ENCODE results near the gene ALKBH7. TPM values are rescaled to one million over a fixed set of nuclear protein-coding genes. Genes with fewer than 3 reads are reported as not detected.
A peak's percentile ranks its signal among the peaks of the same experiment; 100 is the strongest.
"Not testable (repeated sequence)": the region's sequence is repeated elsewhere in the genome, so short reads cannot be mapped to it uniquely, and the experiment has no call there.

Gene ALKBH7, protein sequence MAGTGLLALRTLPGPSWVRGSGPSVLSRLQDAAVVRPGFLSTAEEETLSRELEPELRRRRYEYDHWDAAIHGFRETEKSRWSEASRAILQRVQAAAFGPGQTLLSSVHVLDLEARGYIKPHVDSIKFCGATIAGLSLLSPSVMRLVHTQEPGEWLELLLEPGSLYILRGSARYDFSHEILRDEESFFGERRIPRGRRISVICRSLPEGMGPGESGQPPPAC
- total RNA-seq (2014; rRNA removed; shearing (Covaris generic)) = 35.7 and 36.1 TPM in 2 replicates

DNA sequence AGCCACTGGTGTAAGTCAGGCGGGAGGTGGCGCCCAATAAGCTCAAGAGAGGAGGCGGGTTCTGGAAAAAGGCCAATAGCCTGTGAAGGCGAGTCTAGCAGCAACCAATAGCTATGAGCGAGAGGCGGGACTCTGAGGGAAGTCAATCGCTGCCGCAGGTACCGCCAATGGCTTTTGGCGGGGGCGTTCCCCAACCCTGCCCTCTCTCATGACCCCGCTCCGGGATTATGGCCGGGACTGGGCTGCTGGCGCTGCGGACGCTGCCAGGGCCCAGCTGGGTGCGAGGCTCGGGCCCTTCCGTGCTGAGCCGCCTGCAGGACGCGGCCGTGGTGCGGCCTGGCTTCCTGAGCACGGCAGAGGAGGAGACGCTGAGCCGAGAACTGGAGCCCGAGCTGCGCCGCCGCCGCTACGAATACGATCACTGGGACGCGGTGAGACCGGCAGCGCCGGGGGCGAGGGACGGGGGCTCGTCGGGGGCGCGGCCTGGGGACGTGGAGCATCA, at the start of gene ALKBH7:
ALKBH7 (plus strand) TSS at position 201 of the 502 bp plus-strand sequence; CDS start at position 228, 27 bp downstream.
- DNase-seq (ENCODE audit: low read depth) = peak; percentile 100

DNA sequence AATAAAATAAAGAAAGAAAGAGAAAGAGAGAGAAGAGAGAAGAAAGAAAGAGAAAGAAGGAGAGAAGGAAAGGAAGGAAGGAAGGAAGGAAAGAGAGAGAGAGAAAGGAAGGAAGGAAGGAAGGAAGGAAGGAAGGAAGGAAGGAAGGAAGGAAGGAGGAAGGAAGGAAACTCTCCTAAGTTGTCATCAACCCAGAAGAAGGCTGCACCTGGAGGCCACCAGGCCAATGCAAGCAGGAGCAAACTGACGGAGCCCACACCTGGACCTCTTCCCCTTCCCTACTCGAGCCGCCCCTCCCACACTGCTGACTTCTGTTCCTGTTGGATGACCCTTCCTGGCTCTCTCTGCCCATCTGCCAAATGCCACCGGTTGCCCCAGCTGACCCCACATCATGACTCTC, 47.8 kb upstream of the ALKBH7 start:
- DNase-seq (ENCODE audit: low read depth) = no peak

DNA sequence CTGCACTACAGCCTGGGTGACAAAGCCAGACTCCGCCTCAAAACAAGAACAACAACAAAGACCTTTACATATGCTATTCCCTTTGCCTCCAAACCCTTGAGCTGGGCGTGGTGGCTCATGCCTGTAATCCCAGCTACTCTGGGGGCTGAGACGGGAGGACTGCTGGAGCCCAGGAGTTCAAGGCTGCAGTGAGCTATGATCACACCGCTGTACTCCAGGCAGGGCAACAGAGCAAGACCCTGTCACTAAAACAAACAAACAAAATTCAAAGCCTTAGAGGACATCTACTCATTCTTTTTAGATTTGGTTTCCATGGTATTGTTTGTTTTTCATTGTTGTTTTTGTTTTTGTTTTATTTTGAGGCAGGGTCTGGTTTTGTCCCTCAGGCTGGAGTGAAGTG, 47.0 kb upstream of the ALKBH7 start:
- no peak for DNase-seq (ENCODE audit: low read depth)

DNA sequence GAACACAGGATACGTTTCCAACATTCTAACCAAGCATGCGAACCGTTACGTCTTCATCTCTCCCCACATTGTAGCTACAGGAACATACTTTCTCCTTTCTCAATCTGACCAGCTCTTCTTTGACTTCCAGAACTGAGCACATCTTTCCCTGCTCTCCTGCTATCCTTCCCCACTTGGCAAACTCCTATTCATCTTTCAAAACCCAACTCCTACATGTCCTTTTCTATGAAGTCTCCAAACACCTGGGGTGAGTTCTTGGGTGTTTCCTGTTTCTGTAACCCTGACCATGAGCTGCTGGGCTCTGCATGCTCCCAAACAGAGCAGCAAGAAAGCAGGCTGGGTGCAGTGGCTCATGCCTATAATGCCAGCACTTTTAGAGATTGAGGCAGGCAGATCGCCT, 45.8 kb upstream of the ALKBH7 start:
- DNase-seq (ENCODE audit: low read depth) = no peak

DNA sequence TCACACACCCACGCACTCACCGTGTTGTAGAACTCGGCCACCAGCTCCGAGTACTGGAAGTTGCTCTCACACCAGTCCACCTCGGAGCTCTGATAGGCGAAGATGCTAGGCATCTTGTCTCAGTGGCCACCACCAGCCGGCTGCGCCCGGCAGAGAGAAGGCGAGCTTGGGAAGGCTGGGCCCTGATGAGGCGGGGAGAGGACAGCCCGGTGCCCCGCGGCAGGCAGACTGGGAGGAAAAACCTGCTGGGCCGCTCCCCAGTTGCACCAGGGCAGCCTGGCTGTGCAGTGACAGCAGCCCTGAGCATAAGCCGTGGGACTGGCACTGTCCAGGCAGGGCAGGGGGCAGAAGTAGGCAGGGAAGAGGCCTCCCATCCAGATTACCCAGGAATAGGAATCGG, 39.2 kb upstream of the ALKBH7 start, which contains the start of gene ACER1:
ACER1 (minus strand) TSS at position 174 of the 400 bp plus-strand sequence; CDS start at position 113, 61 bp downstream.
- DNase-seq (ENCODE audit: low read depth) = no peak

DNA sequence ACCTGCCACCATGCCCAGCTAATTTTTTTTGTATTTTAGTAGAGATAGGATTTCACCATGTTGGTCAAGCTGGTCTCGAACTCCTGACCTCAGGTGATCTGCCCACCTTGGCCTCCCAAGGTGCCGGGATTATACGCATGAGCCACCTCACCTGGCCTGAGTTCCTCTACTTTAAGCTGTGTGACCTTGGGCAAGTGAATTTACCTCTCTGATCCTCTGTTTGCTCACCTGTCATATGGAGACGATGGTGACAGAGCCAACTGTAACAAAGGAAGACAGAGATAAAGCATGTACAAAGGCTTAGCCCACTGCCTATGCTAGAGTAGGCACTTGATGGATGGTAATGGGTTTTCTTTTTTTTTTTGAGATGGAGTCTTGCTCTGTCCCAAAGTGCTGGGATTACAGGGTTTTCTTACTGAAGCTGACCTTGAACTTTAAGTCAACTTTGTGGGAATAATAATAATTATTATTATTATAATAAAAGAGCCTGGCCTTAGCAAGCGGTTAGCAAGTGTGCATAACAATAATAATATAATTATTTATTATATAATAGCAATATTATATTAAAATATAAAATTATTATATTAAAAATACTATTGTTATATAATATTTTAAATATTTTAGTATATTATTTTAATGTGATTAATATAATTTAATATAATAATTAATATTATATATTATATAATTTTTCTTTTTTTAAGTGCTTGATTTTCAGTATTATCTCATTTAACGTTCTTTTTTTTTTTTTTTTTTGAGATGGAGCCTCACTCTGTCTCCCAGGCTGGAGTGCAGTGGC, 37.9 kb upstream of the ALKBH7 start:
- no peak for DNase-seq (ENCODE audit: low read depth)

DNA sequence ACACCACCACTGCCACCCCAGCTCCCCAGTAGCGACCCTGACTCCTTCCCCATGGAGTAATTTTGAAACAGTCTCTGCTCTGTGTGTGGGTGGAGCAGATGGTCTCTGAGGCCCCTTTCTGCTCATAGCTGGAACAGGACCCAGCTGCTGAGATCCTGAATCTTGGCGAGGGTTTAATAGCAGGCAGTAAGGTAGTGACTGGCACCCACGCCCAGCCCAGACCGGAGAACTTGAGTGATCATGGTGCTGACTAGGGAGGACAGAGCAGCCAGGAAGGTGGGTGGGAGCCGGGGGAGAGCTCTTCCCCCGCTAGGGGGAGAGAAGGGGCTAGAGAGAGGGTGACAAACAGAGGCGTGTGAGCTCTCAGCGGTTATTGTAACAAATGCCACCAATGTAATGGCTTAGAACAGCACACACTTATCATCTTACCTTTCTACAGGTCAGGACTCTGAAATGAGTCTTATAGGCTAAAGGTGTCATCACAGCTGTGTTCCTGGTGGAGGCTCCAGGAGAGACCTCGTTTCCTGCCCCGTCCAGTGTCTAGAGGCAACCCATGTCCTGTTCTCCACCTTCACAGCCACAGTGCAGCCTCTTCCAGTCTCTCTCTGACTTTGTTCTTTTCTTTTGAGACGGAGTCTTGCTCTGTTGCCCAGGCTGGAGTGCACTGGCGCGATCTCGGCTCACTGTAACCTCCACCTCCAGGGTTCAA, 31.9 kb upstream of the ALKBH7 start:
- no peak for DNase-seq (ENCODE audit: low read depth)

DNA sequence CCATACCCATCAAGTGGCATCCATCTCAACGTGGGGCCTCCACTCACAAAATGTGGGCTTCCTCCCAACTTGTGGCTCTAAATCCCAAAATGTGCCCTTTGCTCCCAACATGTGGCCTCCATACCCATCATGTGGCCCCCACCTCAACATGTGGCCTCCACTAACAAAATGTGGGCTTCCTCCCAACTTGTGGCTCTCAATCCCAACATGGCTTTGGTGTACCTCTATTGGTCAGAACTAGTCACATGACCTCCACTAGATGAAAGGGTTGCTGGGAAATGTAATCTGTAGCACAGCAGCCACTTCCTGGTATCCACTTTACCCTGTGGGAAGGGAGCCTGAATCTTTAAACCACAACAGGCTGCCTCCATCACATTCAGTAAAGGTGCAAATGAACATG, 29.1 kb upstream of the ALKBH7 start:
- DNase-seq (ENCODE audit: low read depth) = no peak

DNA sequence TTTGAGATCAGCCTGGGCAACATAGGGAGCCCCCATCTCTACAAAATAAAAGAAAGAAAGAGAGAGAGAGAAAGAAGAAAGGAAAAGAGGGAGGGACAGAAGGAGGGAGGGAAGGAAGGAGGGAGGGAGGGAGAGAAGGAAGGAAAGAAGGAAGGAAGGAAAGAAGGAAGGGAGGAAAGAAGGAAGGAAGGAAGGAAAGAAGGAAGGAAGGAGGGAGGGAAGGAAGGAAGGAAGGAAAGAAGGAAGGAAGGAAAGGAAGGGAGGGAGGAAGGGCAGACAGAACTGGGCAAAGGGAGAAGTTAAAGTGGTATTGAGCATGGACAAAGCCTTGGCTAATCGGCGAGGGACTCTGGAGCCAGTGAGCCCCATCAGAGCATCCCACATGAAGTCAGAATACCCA, 23.3 kb upstream of the ALKBH7 start:
- DNase-seq (ENCODE audit: low read depth) = not testable (repeated sequence)

DNA sequence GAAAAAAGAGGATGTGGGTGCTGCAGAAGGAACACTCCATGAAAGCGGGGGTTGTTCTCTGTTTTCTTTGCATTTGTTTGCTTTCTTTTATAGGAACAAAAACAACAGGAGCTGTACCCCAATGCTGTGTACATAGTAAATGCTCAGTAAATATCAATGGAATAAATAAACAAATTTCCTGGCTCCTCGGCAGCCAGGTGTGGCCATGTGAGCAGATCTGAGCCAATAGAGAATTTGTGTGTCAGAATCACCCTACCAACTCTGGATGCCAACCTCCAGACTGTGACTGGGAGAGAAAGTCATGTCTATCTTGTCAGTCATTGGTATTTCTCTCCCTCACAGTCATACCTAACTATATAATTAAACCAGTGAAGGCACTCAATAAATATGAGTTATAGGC, 21.9 kb upstream of the ALKBH7 start:
- no peak for DNase-seq (ENCODE audit: low read depth)

DNA sequence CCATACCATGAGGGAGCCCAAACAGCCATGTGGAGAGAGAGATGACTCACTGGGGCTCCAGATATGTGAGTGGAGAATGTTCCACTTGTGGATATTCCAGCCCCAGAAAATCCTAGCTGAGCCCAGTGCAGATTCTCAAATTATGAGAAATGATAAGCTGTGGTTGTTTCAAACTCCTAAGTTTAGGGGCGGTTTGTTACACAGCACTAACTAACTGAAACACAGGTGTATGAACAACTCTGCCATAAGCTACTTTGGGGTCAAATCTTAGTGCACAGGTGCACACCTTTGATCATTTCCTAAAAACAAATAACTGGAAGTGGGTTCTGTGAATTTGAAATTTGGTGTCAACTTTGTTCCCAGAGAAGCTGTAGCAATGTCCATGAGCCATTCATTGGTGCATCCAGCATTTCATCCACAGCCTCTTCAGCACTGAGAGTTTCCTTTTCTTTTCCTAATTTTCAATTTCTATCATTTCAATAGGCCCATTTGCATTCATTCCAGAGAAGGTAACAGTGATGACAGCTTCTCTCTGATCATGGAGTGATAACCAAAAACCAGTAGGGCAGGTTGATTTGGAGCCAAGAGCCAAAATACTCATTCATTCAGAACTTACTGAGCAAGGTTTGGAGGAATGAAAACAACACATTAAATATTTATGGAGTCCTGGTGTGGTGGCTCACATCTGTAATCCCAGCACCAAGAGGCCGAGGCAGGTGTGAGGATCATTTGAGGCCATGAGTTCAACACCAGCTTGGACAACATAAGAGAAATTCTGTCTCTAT, 20.0 kb upstream of the ALKBH7 start:
- DNase-seq (ENCODE audit: low read depth) = no peak

DNA sequence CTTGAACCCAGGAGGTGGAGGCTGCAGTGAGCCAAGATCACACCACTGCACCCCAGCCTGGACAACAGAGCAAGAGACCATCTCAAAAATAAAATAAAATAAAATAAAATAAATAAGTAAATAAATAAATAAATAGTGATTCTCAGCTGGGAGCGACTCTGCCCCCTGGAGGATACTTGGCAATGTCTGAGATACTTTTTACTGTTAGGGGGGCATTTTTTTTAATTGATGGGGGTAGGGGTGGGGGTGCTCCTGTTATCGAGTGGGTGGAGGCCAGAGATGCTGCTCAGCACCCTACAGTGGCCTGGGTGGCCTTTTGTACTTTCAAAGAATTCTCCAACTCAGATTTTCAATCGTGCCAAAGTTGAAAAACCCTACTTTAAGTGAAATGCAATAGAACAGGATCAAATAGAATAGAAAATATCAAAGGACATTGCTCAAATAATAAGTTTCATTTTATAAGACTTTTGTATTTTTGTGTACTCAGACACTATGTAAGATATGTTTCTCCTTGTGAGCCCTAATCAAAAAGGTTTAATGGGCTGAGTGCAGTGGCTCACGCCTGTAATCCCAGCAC, 18.4 kb upstream of the ALKBH7 start:
- DNase-seq (ENCODE audit: low read depth) = no peak

DNA sequence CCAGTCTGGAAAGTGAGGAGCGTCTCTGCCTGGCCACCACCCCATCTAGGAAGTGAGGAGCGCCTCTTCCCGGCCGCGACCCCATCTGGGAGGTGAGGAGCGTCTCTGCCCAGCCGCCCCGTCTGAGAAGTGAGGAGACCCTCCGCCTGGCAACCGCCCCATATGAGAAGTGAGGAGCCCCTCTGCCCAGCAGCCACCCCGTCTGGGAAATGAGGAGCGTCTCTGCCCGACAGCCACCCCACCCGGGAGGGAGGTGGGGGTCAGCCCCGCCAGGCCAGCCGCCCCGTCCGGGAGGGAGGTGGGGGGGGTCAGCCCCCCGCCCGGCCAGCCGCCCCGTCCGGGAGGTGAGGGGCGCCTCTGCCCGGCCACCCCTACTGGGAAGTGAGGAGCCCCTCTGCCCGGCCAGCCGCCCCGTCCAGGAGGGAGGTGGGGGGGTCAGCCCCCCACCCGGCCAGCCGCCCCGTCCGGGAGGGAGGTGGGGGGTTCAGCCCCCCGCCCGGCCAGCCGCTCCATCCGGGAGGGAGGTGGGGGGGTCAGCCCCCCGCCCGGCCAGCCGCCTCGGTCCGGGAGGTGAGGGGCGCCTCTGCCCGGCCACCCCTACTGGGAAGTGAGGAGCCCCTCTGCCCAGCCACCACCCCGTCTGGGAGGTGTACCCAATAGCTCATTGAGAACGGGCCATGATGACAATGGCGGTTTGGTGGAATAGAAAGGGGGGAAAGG, 17.1 kb upstream of the ALKBH7 start:
- DNase-seq (ENCODE audit: low read depth) = not testable (repeated sequence)

DNA sequence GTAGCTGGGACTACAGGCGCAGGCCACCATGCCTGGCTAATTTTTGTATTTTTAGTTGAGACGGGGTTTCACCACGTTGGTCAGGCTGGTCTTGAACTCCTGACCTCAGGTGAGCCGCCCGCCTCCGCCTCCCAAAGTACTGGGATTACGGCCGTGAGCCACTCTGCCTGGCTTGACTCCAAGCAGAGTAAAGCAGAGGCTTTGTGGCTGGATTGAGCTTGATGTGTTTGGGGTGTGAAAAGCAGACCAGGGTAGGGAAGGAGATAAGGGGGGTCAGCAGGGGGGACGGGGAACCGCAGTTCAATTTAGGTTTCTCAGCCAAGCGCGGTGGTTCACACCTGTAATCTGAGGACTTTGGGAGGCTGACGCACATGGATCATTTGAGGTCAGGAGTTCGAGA, 15.4 kb upstream of the ALKBH7 start:
- DNase-seq (ENCODE audit: low read depth) = no peak

DNA sequence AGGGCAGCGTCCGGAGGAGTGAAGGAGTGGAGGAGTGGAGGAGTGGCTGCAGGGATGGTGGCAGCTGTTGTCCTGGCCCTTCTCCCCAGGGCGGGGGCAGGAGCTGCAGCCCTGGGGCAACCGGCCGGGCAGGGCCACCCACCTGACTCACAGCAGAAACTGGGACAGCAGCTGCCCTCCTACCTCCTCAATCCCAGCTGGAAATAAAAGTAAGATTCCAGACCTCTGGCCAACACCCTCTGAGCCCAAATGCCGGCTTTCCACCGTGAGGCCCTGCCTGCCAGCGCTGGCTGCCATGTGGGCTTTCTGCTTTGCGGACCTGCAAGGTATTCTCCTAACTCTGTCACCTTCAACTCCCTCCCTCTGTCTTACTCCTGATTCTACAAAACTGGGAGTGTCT, 14.6 kb upstream of the ALKBH7 start:
- DNase-seq (ENCODE audit: low read depth) = no peak

DNA sequence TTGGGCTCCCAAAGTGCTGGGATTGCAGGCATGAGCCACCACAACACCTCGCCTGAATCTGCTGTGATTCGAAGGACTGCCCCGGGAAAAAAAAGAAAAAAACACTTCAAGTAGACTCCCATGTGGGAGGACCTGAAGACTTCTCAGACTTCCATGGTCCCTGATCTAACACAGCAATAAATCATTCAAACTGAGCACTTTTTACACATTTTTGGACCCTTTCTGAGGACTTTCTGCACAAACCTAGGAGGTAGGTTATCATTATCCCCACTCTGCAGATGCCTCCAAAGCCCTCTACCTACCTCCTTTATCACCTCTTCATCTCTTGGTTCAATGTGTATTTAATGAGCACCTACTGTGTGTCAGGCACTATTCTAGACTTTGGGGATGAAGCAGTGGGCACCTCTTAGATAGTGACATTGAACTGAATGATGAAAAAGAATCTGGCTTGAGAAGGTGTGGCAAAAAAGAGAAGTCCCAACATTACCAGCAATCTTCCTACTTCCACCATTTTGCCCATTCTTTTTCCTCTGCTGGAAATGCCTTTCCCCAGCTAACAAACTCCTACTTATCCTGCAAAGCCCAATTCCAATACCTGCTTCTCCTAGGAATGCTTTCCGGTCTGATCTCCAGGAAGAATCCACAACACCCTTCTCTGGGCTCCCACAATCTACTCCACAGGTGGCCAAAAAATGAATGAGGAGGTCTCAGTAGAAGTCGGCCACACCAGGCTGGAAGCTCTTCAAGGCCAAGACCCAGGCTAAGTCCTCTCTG, 12.8 kb upstream of the ALKBH7 start:
- no peak for DNase-seq (ENCODE audit: low read depth)

DNA sequence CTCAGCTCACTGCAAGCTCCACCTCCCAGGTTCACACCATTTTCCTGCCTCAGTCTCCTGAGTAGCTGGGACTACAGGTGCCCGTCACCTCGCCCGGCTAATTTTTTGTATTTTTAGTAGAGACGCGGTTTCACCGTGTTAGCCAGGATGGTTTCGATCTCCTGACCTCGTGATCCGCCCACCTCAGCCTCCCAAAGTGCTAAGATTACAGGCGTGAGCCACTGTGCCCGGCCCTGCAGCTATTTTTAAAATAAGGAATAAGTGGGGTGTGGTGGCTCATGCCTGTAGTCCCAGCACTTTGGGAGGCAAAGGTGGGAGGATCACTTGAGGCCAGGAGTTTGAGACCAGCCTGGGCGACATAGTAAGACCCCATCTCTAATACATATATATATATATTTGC, 12.1 kb upstream of the ALKBH7 start:
- not testable (repeated sequence) for DNase-seq (ENCODE audit: low read depth)

DNA sequence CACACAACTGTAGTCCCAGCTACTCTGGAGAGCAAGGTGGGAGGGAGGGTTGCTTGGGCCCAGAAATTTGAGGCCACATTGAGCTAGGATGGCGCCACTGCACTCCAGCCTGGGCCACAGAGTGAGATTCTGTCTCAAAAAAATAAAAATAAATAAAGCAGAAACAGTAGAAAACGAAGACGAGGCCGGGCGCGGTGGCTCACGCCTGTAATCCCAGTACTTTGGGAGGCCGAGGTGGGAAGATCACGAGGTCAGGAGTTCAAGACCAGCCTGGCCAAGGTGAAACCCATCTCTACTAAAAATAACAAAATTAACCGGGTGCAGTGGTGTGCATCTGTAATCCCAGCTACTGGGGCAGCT, 11.8 kb upstream of the ALKBH7 start:
- not testable (repeated sequence) for DNase-seq (ENCODE audit: low read depth)

DNA sequence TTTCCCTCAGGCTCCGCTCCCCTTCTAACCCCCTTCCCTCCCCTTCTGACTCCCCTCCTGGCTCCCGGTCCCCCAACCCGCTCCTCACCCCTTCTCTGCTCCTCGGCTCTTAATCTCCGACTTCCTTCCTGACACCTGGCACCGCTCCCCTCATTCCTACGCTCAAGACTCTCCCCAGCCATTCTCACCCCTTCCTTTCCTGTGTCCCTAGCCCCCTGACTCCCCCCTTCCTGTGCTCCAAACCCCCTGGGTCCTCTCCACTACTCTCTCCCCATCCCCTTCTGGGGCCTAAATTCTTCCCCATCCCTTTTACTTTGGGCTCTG, 10.6 kb upstream of the ALKBH7 start:
- DNase-seq (ENCODE audit: low read depth) = peak; percentile 34

DNA sequence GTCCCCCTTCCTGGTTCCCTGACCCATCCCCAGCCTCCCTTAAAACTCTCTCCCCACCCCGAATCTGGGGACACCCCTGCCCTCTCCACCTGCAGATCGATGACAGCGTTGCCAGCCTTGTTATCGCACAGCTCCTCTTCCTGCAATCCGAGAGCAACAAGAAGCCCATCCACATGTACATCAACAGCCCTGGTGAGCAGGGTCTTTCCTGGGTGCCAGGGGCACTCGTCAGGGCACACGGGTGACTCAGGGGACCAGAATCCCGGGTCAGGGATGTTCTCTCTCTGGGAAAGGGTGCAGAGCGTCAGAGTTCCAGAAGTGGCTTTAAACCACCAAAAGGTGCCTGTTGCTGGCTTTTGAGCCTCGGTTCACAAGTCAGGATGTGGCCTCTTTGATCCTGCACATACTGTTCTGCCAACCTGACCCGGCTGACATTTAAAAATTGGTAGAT, 10.2 kb upstream of the ALKBH7 start:
- no peak for DNase-seq (ENCODE audit: low read depth)

Measured in Daoy (cell line).